ENCODE measurements around the gene FAAP20. TPM values are rescaled to one million over a fixed set of nuclear protein-coding genes. Genes with fewer than 3 reads are reported as not detected.

Gene FAAP20
- total RNA-seq, 1 experiment from 2014 or later = 112 TPM

DNA sequence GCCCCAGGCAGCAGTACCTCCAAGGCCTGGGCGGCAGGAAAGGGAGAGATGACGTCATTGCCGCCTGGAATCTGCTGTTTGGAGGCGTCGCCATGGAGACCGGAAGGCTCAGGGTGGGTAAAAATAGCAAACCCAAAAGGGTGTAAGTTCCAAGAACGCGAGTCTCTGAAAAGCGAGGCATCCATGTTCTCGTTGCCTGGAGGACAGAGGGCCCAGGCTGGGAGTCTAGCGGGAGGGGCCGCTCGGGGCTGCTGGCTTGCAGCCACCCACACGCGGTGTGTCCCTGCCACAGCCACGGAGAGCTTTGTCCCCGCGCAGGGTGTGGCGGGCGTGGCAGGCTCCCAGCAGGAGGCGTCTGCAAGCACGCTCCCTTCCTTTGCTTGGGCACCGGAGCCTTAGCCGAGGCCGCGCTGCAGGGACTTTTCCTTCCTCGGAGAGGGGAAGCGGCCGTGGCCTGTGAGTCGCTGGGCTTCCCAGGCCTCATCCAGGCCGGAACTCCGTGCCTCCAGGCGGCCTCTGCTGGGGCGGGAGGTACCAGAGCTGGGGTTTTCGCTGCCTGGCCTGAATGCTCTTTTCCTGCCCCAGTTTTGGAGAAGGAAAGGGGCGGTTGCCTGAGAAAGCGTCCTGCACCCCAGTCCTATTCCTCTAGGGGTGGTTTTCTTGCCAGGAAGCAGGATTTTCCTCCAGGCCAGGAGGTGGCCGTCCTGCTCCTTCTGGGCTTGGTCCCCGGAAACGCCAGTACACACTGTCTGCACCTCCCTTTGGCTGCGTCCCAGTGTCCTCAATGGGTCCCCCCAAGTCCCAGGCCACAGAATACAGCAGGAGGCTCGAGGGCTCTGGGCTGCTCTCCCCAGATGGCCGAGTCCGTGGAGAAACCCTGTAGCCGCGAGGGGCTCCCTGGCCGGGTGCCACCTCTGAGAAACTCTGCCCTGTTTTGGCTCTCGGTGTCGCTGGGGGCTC lies 18.2 kb upstream of the FAAP20 start:
- DNase-seq (ENCODE audit: low read depth, low spot score) (peak; percentile 81), ATAC-seq (peak; percentile 78)
- Histone ChIP-seq H3K79me2 (ENCODE audit: insufficient read depth, low read length) (no peaks in the 10 kb centered on the region), H3K4me1 (ENCODE audit: control insufficient read depth in 1 of 2, insufficient read depth in 2 of 2, low read length in 2 of 2) (peaks cover 25 to 35% of the 10 kb centered on the region in 2 experiments), H3K36me3 (ENCODE audit: control insufficient read depth in 1 of 2, insufficient read depth in 2 of 2, low read length in 2 of 2) (no peaks in the 10 kb centered on the region), H2AFZ (ENCODE audit: low read depth, low read length, poor library complexity, severe bottlenecking) (peak overlapping the region; percentile 68), H3K4me2 (ENCODE audit: low read length) (peak overlapping the region; percentile 99), H3K4me3 (replicated peaks in 1 of 2; ENCODE audit: low read depth in 1 of 2, low read length in 2 of 2) (peak overlapping the region; percentile 40 to 62), H3K9ac (ENCODE audit: low read length) (peak overlapping the region; percentile 83), H3K27ac (ENCODE audit: low read depth, low read length) (peak overlapping the region; percentile 87), H3K9me3 (ENCODE audit: control insufficient read depth in 1 of 2, insufficient read depth in 1 of 2, low read depth in 1 of 2, low read length in 2 of 2) (no peaks in the 10 kb centered on the region), H4K20me1 (ENCODE audit: insufficient read depth) (no peaks in the 10 kb centered on the region), H3K27me3 (ENCODE audit: insufficient read depth, low read length) (no peaks in the 10 kb centered on the region), H3K9me2 (ENCODE audit: insufficient read depth) (no peaks in the 10 kb centered on the region)
- TSS peak; percentile 69 for BruUV-seq (replicated peaks)
- RAD21 ChIA-PET (ENCODE audit: low non-redundant PET in 1 of 2, low total read pairs in 2 of 2, uncharacterized antibody in 2 of 2, unreplicated experiment in 2 of 2) = interaction anchor here (0.6 kb wide), 2 partner anchors 13 to 162 kb away, joined by 3 to 5 read pairs; no protein-coding TSS in a partner anchor
- CTCF ChIA-PET = interaction anchor here (1.1 kb wide), 2 partner anchors 13 to 169 kb away, joined by 3 read pairs; no protein-coding TSS in a partner anchor
- TF ChIP-seq TCF7L2 (IDR thresholded peaks at IDR 0.05; ENCODE audit: borderline replicate concordance, extremely low read depth, insufficient read depth, insufficient read length) (peak; percentile 25), CBX3 (IDR thresholded peaks at IDR 0.05; ENCODE audit: low read depth) (no peak), FOSL1 (IDR thresholded peaks at IDR 0.05; ENCODE audit: low read depth) (no peak), ZFX (IDR thresholded peaks at IDR 0.05) (peak; percentile 72; the same call in 1 of the 2 replicates)
- TF ChIP-seq, protein P1, sequence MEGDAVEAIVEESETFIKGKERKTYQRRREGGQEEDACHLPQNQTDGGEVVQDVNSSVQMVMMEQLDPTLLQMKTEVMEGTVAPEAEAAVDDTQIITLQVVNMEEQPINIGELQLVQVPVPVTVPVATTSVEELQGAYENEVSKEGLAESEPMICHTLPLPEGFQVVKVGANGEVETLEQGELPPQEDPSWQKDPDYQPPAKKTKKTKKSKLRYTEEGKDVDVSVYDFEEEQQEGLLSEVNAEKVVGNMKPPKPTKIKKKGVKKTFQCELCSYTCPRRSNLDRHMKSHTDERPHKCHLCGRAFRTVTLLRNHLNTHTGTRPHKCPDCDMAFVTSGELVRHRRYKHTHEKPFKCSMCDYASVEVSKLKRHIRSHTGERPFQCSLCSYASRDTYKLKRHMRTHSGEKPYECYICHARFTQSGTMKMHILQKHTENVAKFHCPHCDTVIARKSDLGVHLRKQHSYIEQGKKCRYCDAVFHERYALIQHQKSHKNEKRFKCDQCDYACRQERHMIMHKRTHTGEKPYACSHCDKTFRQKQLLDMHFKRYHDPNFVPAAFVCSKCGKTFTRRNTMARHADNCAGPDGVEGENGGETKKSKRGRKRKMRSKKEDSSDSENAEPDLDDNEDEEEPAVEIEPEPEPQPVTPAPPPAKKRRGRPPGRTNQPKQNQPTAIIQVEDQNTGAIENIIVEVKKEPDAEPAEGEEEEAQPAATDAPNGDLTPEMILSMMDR (IDR thresholded peaks at IDR 0.05 in 2 of 3, conservative IDR thresholded peaks at IDR 0.05 in 1 of 3; ENCODE audit: borderline replicate concordance in 1 of 3, insufficient read depth in 1 of 3, low read depth in 2 of 3, low read length in 2 of 3) = no peak; a peak in 1 of 6 replicates
- intact Hi-C loops (cut with micrococcal nuclease) = no loop called here
- POLR2A ChIA-PET = interaction anchor here (0.8 to 1.0 kb wide), 2 partner anchors 9 to 169 kb away, joined by 3 to 5 read pairs; no protein-coding TSS in a partner anchor
